Endometrial microvascular endothelial cells (primary cell): ENCODE results near the gene MEGF6. TPM values are rescaled to one million over a fixed set of nuclear protein-coding genes. Genes with fewer than 3 reads are reported as not detected.

ENCODE experiments used
- in situ Hi-C: cut with HindIII; loops from 2 replicates; pipeline ENCODE4 v1.10.0; 2017; ENCODE audit warnings: low sequenced_read_pairs, low pct_unique_long_range_greater_than_20kb; ENCODE audit errors: inconsistent ontology term
- total RNA-seq: library from RNA; depleted of rRNA; stranded (reverse); fragments of >200 nt; gene quantifications from one replicate; pipeline ENCODE4 v1.2.3, GENCODE V29; 2015; ENCODE audit errors: inconsistent ontology term

MEGF6 gene
- total RNA-seq, 1 donor from 2014 or later = 2.0 TPM

DNA sequence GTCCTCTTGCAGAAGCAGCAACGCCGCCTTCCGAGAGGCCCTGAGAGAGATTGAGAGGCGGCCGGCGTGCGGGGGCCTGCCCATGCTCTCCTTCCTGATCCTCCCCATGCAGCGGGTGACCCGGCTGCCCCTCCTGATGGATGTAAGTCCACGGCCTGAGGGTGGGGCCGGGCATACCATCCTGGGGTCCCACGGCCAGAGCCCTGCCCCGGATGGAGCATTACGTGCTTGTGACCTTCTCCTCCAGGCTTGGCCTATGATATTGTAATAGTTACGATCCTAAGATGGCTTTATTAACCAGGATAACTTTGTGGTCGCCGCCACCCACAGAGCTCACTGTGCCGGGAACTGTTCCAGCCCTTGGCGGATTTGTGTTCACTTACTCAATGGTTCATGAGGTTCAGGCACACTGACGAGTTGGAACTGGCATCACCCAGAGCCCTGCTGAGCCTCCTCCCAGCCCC lies 137.9 kb downstream of the MEGF6 start:
- in situ Hi-C loops = no loop called here

DNA sequence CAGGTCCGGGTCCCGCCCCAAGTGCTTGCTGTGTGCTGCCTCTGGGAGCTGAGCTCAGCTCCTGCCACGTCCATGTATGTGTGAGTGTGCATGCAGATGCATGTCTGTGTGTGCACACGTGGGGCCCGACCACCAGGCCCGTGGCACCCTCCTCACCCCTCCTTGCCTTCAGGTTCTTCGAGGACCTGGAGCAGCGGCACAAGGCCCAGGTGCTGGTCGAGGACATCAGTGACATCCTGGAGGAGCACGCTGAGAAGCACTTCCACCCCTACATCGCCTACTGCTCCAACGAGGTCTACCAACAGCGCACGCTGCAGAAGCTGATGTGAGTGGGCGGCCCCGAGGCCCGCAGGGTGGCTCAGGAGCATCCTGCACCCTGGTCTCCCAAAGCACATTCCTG lies 138.4 kb downstream of the MEGF6 start:
- in situ Hi-C loops = no loop called here

- in situ Hi-C loops = no loop called here
Observed at GRCh38 chr1:3472088-3472850, 139.0 kb downstream of the MEGF6 start.

DNA sequence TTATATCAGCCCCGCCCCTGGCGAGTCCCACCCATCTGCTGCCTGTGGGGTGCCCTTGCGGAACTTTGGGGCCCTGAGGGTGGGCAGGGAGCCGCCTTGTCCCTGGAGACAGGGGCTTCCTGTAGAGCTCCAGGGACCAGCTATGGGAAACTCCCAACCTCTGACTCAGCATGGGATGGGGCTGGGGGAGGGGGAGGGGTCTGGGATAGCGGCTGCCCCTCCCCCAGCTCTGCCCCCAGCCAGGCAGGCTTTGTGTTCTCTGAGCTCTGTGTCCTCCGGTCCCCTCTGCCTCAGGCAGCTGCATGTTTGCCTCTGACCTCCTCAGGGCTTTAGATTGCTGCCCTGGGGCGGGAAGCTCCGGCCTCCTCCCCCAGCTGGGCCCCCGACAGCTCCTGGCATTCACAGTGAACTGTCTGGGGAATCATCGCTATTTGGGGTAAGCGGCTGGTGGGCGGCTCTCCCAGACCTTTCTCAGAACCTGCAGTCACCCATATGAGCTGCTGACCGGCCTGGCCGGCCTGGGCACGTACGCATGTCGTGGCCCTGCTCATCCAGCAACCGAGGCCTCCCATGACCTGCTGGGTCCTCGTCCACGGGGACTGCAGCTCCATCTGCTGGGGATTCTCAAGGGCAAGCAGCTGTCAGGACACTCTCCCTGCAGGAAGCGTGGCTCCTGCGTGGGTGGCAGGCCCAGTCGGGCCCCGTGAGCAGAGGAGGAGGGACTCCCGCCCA lies 139.8 kb downstream of the MEGF6 start:
- in situ Hi-C loops = no loop called here

- in situ Hi-C loops = no loop called here
Observed at GRCh38 chr1:3470650-3471355, 140.5 kb downstream of the MEGF6 start.

DNA sequence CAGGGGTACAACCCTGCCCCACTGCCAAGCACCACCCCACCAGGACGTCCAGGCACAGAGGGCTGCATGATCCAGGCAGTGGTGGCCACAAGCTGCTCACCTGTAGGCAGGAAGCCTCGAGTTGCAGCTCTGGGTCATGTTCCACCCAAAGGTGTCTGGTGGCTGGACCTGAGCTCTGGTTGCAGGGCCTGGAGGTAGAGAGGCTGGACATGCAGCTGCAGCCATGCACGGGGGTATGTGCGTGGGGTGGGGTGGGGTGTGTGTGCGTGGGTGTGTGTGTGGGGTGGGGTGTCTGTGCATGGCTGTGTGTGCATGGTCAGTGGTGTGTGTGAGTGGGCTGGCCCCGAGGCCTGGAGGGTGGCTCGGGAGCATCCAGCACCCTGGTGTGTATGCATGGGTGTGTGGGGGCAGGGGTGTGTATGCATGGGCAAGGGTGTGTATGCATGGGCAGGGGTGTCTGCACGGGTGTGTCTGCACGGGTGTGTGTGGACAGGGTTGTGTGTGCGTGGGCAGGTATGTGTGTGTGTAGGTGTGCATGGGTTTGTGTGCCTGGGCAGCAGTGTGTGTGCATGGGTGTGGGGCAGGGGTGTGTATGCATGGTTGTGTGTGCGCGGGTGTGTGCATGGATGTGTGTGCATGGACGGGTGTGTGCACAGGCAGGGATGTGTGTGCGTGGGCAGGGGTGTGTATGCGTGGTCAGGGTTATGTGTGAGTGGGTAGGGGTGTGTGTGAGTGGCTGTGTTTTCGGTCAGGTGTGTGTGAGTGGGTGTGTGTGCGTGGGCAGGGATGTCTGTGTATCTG lies 141.3 kb downstream of the MEGF6 start:
- in situ Hi-C loops = no loop called here

DNA sequence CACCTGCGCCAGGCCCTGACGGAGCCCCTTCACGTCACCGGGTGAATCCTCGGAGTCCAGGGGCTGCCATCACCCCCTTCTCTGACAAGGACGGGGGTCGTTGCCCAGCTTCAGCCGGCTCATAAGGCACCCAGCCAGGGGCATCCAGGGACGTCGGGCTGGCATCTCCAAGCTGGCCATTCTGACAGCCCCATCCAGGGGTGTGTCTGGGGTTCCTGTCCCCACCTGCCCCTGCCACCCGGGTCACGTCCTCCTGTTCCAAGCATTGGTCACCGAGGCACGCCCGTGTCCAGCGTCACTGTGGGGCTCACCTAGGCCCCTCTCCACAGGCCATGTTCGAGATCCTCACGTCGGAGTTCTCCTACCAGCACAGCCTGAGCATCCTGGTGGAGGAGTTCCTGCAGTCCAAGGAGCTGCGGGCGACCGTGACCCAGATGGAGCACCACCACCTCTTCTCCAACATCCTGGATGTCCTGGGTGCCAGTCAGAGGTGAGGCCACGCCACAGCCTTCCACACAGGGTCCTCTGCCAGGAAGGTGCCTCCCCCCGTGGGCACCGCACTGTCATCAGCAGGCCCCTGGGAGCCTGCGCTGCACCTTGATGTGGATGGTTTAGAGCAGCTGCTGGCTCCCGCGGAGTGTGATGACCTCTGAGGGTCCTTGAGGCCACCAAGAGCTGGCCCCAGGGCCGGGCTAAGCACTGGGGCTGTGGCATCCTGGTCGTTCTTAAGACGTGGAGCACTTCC lies 142.0 kb downstream of the MEGF6 start:
- in situ Hi-C loops = no loop called here

GRCh38 chr1:3468236-3469103 lies 142.8 kb downstream of the MEGF6 start:
- in situ Hi-C loops = no loop called here

GRCh38 chr1:3467096-3468036 lies 143.9 kb downstream of the MEGF6 start:
- in situ Hi-C loops = no loop called here

GRCh38 chr1:3466366-3467075 lies 144.8 kb downstream of the MEGF6 start:
- in situ Hi-C loops = no loop called here

DNA sequence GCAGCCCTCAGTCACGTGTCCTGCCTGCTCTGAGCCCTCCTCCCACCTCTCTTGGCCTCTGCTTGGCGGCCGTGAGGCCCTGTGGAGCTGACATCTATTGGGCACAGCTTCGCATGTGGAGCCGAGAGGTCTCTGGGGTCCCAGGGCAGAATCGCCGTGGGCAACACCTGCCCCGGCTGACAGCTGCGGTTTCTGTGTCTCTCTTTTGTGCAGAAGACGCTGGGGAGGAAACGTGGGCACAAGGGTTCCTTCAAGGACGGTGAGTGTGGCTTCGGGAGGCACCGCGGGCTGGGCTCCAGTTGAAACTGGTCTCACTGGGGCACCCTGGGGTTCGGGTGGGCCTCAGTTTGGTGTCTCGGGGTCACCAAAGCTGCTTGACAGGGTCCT lies 145.4 kb downstream of the MEGF6 start:
- in situ Hi-C loops = no loop called here

DNA sequence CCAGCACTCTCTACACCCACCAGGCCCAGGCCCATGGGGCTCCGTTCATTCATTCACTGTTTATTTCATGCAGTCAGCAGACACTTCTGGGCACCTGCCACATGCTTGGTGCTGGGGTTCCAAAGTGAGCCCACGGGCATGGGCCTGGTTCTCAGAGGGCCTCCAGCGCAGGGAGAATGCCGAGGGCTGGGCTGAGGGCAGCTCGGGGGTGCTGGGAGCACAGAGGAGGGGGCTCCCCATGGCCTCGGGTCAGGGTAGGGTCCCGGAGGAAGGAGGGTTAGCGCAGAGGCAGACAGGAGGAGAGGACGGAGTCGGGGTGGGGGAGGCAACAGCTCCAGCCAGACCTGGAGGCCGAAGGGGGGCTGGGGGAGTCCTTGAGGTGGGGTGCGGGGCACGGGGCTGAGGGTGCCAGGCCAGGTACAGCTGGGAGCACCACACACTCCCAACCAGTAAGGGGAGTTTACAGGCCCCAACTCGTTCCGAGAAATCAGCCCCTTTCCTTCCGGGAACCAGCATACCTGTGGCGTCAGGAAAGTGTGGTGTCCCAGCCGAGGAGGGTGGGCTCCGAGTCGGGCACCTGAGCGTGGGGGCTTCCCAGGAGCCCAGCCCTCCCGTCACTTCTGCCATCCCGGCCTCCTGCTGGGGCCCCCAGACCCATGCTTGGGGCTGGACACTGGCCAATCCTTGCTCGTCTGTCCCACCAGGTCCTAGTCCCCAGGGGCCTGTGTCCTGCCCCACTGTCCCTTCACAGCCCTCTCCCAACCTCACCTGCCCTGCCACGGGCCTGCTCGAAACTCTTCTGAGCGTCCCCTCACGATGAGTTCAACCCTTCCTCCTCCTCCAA lies 146.0 kb downstream of the MEGF6 start:
- in situ Hi-C loops = no loop called here

DNA sequence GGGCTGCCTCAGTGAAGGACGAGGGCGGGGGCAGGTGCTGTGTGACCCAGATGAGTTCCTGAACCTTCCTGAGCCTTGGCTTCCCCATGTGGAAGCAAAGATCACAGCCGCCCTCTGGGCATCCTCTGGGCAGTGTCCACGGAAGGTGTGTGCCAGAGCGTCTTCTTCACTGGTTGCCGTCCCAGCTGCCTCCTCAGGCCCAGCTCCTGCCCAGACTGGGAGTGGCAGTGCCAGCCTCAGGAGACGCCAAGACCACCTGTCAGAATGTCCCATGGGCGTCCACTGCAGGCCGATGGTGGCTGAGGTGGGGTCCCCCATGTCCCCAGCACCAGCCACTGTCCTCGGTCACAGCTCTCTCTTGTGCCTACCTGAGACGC lies 146.7 kb downstream of the MEGF6 start:
- in situ Hi-C loops = no loop called here

- in situ Hi-C loops = no loop called here
Observed at GRCh38 chr1:3463891-3464648, 147.2 kb downstream of the MEGF6 start.
